ENCODE results near the gene MITF. TPM values are rescaled to one million over a fixed set of nuclear protein-coding genes. Genes with fewer than 3 reads are reported as not detected.
"Not testable (repeated sequence)": the region's sequence is repeated elsewhere in the genome, so short reads cannot be mapped to it uniquely, and the experiment has no call there.

Gene MITF
- polyA plus RNA-seq, 1 of the 3 experiments (the other 2 are of a cell fraction): 1.7 TPM

GRCh38 chr3:69907554-69907953, 168.3 kb downstream of the MITF start (continued):
- TF ChIP-seq POLR2AphosphoS5 (IDR thresholded peaks at IDR 0.05; ENCODE audit: low read depth, low read length): no peak
- TF ChIP-seq TAF1 (IDR thresholded peaks at IDR 0.05; ENCODE audit: borderline replicate concordance, low read depth, low read length): no peak
- no peak for TF ChIP-seq RAD21 (IDR thresholded peaks at IDR 0.05; ENCODE audit: low read length)
- no peak for TF ChIP-seq NFIC (IDR thresholded peaks at IDR 0.05; ENCODE audit: borderline replicate concordance)

- H3K9me3 ChIP-seq; H3K79me2 ChIP-seq (ENCODE audit: insufficient read depth); CTCF ChIA-PET; H3K9me2 ChIP-seq; H3K27me3 ChIP-seq (ENCODE audit: insufficient read depth); H3K27ac ChIP-seq (ENCODE audit: low read depth in 2 of 2, low read length in 1 of 2); H3K4me3 ChIP-seq (ENCODE audit: low read depth in 2 of 2, low read length in 1 of 2); H3K4me2 ChIP-seq; H3K36me3 ChIP-seq (replicated peaks in 1 of 2; ENCODE audit: control insufficient read depth in 1 of 2, insufficient read depth in 2 of 2, low read length in 1 of 2); H3K4me1 ChIP-seq (ENCODE audit: control insufficient read depth in 1 of 2, insufficient read depth in 2 of 2, low read depth in 1 of 2, low read length in 1 of 2); POLR2A ChIA-PET; H3K9ac ChIP-seq; H3F3A ChIP-seq (replicated peaks; ENCODE audit: insufficient read depth); DNase-seq; H4K20me1 ChIP-seq (ENCODE audit: insufficient read depth); H2AFZ ChIP-seq (ENCODE audit: low read depth): not testable (repeated sequence)
Measured at GRCh38 chr3:69909859-69910258, 170.6 kb downstream of the MITF start.

GRCh38 chr3:69913422-69913821, 174.2 kb downstream of the MITF start:
- WGBS (ENCODE audit: low lambda C conversion rate): 84% methylated on average over 3 of the region's 3 CpGs
- TF ChIP-seq GABPA (IDR thresholded peaks at IDR 0.05; ENCODE audit: low read depth): no peak
- TF ChIP-seq FOXM1 (IDR thresholded peaks at IDR 0.05; ENCODE audit: low read depth): no peak
- no peak for TF ChIP-seq GATA2 (CRISPR knock-in tag; IDR thresholded peaks at IDR 0.05)
- TF ChIP-seq RCOR1 (IDR thresholded peaks at IDR 0.05; ENCODE audit: low read length): no peak
- no peak for TF ChIP-seq SMC3 (IDR thresholded peaks at IDR 0.05; ENCODE audit: low read depth, low read length)
- TF ChIP-seq CTCF (IDR thresholded peaks at IDR 0.05): no peak
- TF ChIP-seq IRF3 (IDR thresholded peaks at IDR 0.05; ENCODE audit: low read depth, low read length): no peak
- TF ChIP-seq EP300 (IDR thresholded peaks at IDR 0.05; ENCODE audit: borderline replicate concordance in 1 of 2, low read depth in 1 of 2, low read length in 1 of 2): no peak
- TF ChIP-seq USF1 (IDR thresholded peaks at IDR 0.05; ENCODE audit: borderline replicate concordance, low read depth): no peak
- no peak for TF ChIP-seq REST (IDR thresholded peaks at IDR 0.05; ENCODE audit: low read depth, low read length)
- no peak for TF ChIP-seq PBX3 (IDR thresholded peaks at IDR 0.05)

More at GRCh38 chr3:69913422-69913821, 174.2 kb downstream of the MITF start:
- H3K79me2 ChIP-seq (ENCODE audit: insufficient read depth): no peaks in the 10 kb centered on the region; the same call in 1 of the 2 replicates
- no peaks in the 10 kb centered on the region for H3K36me3 ChIP-seq (replicated peaks in 1 of 2; ENCODE audit: control insufficient read depth in 1 of 2, insufficient read depth in 2 of 2, low read length in 1 of 2)
- no peaks in the 10 kb centered on the region for H3K9me3 ChIP-seq
- no peaks in the 10 kb centered on the region for H3K27me3 ChIP-seq (ENCODE audit: insufficient read depth)
- H3K4me3 ChIP-seq (ENCODE audit: low read depth in 2 of 2, low read length in 1 of 2): no peak overlapping the region
- no peak overlapping the region for H3K27ac ChIP-seq (ENCODE audit: low read depth in 2 of 2, low read length in 1 of 2)
- no peaks in the 10 kb centered on the region for H3F3A ChIP-seq (replicated peaks; ENCODE audit: insufficient read depth)
- no peak overlapping the region for H3K4me2 ChIP-seq
- ChIA-PET POLR2A (no interaction called here), CTCF (no interaction called here)
- H3K9ac ChIP-seq: no peak overlapping the region
- H3K9me2 ChIP-seq: no peaks in the 10 kb centered on the region
- no peaks in the 10 kb centered on the region for H4K20me1 ChIP-seq (ENCODE audit: insufficient read depth)
- H3K4me1 ChIP-seq (ENCODE audit: control insufficient read depth in 1 of 2, insufficient read depth in 2 of 2, low read depth in 1 of 2, low read length in 1 of 2): no peaks in the 10 kb centered on the region
- DNase-seq: no peak
- H2AFZ ChIP-seq (ENCODE audit: low read depth): no peak overlapping the region
